ENCODE measurements around the gene C1R.
A peak's percentile ranks its signal among the peaks of the same experiment; 100 is the strongest.
"Not testable (repeated sequence)": the region's sequence is repeated elsewhere in the genome, so short reads cannot be mapped to it uniquely, and the experiment has no call there.

C1R gene

GRCh38 chr12:7112041-7112440, 19.8 kb upstream of the C1R start:
- no peak overlapping the region for H3K4me3 ChIP-seq (ENCODE audit: low read depth, low read length)
- TF ChIP-seq, protein P1, sequence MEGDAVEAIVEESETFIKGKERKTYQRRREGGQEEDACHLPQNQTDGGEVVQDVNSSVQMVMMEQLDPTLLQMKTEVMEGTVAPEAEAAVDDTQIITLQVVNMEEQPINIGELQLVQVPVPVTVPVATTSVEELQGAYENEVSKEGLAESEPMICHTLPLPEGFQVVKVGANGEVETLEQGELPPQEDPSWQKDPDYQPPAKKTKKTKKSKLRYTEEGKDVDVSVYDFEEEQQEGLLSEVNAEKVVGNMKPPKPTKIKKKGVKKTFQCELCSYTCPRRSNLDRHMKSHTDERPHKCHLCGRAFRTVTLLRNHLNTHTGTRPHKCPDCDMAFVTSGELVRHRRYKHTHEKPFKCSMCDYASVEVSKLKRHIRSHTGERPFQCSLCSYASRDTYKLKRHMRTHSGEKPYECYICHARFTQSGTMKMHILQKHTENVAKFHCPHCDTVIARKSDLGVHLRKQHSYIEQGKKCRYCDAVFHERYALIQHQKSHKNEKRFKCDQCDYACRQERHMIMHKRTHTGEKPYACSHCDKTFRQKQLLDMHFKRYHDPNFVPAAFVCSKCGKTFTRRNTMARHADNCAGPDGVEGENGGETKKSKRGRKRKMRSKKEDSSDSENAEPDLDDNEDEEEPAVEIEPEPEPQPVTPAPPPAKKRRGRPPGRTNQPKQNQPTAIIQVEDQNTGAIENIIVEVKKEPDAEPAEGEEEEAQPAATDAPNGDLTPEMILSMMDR (IDR thresholded peaks at IDR 0.05; ENCODE audit: control insufficient read depth, extremely low read depth, insufficient read depth): no peak

DNA sequence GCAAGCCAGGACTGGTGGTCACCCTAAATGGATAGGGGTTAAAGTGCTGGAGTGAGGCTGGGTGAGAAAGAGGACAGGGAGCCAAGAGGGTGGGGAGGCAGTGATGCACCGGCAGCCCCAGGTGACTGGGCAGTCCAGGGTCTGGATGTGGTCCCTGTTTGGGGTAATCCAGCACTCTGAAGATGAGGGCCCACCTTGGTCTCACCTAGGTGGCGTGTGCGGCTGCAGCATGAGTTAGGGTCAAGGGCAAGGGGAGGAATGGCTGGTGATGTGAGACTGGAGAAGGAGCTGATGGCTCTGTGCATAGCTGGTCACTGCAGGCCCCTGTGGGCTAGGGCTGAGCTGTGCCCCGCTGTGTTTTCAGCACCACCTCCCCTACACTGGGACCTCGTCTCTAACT, 18.4 kb upstream of the C1R start:
- no peak overlapping the region for H3K4me3 ChIP-seq (ENCODE audit: low read depth, low read length)
- TF ChIP-seq, protein P1 (IDR thresholded peaks at IDR 0.05; ENCODE audit: control insufficient read depth, extremely low read depth, insufficient read depth): no peak
- no peak for DNase-seq (ENCODE audit: low read depth)

More at GRCh38 chr12:7112041-7112440, 19.8 kb upstream of the C1R start:
- no peak for DNase-seq (ENCODE audit: low read depth)

DNA sequence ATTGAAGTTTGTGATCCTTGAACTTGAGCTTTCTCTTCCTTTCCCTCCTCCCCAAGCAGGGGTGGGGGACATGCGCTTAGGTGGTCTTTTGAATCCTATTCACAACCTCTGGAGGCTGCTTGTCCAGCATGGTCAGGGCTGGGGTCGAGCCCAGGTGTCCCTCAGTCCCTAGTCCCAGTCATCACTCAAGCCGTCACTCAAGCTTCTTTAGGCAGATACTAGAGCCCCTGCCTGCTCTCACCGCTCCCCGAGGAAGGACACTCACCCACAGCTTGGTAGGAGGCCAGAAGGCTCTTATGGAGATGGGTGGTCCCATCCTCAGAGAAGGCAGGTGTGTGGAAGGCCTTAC, 17.3 kb upstream of the C1R start:
- no peak overlapping the region for H3K4me3 ChIP-seq (ENCODE audit: low read depth, low read length)
- no peak for DNase-seq (ENCODE audit: low read depth)
- TF ChIP-seq, protein P1 (IDR thresholded peaks at IDR 0.05; ENCODE audit: control insufficient read depth, extremely low read depth, insufficient read depth): no peak

- TF ChIP-seq, protein P1 (IDR thresholded peaks at IDR 0.05; ENCODE audit: control insufficient read depth, extremely low read depth, insufficient read depth): peak; percentile 94
- DNase-seq (ENCODE audit: low read depth): peak; percentile 52
- peak within 1 kb of the TSS; percentile 83 for H3K4me3 ChIP-seq (ENCODE audit: low read depth, low read length)
Observed at GRCh38 chr12:7108796-7109571, 16.7 kb upstream of the C1R start, which contains the start of gene C1RL. C1RL (minus strand) TSS chr12:7109214; CDS start chr12:7109180, 34 bp downstream.

DNA sequence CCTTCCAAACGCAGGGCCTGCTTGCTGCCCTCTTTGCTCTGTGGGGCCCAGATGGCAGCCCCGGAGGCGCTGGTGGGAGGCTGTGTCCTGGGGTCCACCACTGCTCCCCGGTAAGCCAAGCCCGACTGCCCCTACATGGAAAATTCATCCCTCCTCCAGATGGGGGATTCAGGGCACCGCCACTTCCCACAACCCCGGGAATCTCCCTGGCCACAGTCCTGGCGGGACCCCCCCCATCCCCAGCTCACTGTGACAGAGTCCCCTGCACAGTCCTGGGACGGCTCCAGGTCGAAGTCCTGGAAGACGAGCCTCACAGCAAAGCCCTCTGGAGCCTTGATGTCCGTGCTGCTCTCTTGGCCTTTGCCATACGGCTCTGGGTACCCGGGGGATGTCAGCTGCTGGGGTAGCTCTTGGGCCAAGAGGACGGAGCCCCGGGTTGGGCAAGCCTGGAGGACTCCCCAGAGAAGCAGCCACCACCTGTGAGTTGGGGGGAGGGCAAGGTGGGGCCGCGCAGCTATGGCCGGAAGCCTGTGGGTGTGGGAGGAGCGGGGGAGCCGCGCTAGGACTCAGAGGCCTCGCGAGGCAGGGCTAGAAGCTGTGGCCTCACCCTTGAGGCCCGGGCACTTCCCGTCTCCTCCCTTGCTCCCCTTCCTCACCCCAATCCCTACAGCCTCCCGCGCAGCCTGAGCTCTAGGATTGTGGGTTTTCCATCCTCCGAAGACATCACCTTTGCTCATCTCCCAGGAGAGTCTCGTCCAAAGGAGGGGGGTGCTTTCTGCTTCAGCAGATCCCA, 16.0 kb upstream of the C1R start:
- peak overlapping the region; percentile 83 for H3K4me3 ChIP-seq (ENCODE audit: low read depth, low read length)
- DNase-seq (ENCODE audit: low read depth): no peak
- TF ChIP-seq, protein P1 (IDR thresholded peaks at IDR 0.05; ENCODE audit: control insufficient read depth, extremely low read depth, insufficient read depth): no peak

- TF ChIP-seq, protein P1 (IDR thresholded peaks at IDR 0.05; ENCODE audit: control insufficient read depth, extremely low read depth, insufficient read depth): no peak
- H3K4me3 ChIP-seq (ENCODE audit: low read depth, low read length): peak overlapping the region; percentile 83
- no peak for DNase-seq (ENCODE audit: low read depth)
Observed at GRCh38 chr12:7107636-7108002, 15.4 kb upstream of the C1R start.

DNA sequence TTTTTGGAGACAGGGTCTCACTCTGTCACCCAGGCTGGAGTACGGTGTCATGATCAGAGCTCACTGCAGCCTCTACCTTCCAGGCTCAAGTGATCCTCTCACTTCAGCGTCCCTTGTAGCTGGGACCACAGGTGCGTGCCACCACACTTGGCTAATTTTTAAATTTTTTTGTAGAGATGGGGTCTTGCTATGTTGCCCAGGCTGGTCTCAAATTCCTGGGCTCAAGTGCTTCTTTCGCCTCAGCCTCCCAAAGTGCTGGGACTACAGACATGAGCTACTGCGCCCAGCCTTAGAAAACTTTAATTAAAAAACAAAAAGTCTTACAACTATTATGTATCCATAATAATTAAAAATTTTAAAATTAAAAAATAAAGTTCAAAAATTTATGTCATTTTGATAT, 14.9 kb upstream of the C1R start:
- DNase-seq (ENCODE audit: low read depth); H3K4me3 ChIP-seq (ENCODE audit: low read depth, low read length): not testable (repeated sequence)

Data from LNCaP clone FGC (cell line).